HG03025 (cell line): Measurements from ENCODE around the gene NCOA3.

Experiments
- ATAC-seq: cut with Tn5 transposase; IDR thresholded peaks from one replicate; pipeline ENCODE4 v1.9.1; 2021; ENCODE audit warnings: mild to moderate bottlenecking, moderate library complexity; ENCODE audit not compliant: unreplicated experiment, low FRiP score

Gene NCOA3

DNA sequence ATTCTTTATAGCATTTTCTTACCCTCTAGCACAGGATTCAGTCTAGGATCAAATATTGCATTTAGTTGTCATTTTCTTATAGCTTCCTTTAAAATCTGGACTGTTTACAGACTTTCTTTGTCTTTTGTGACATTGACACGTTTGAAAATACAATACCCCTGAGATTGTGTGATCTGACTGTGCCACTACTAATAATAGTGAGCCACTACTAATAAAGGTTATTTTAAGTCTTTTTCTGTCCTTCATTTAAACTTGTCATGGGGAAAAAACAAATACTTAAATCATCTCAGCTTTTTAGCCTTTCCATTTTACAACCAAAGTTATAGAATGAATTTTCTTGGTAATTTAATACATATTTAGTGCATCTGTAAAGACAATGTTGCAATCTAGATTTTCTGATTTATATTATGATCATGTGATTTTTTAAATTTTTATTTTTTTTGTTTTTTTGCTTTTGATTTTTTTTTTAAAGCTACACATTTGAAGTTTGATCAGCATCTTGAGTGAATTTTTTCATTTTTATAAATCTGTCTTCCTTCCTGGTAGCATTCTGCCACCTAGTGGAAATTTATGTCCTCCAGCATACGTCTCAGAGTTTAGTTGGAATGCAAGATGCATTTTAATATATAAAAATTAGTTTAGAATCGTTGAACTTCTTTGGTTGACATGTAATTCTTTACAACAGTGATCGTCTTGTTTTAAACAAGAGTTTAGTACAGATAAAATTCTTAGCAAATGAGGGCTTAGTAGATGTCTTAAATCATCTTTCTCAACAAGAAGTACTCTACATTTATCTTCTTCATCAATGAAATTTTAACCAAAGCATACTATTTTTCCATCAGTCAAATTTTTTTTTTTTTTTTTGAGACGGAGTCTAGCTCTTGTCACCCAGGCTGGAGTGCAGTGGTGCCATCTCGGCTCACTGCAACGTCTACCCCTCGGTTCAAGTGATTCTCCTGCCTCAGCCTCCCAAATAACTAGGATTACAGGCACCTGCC is 119.4 kb downstream of the NCOA3 start:
- no peak for ATAC-seq

DNA sequence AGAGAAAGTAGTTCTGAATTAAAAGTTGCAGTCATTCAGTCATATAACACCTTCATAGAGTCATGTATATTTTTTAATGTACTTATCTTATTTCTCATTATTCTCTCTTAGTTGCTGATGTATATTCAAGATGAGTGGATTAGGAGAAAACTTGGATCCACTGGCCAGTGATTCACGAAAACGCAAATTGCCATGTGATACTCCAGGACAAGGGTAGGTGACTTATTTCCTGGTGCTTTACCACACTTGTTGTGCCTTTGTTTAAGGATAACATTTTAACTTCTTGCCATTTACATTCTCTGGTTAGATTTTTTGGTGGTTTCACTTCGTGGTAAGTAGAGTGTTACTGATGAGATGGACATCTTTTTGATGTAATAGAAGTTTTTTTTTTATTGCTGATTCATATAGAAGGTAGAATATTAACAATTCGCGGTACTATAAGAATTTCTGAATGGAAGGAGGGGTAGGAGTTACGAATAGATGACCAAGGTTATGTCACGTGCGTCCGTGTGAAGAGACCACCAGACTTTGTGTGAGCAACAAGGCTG is 120.5 kb downstream of the NCOA3 start:
- no peak for ATAC-seq

DNA sequence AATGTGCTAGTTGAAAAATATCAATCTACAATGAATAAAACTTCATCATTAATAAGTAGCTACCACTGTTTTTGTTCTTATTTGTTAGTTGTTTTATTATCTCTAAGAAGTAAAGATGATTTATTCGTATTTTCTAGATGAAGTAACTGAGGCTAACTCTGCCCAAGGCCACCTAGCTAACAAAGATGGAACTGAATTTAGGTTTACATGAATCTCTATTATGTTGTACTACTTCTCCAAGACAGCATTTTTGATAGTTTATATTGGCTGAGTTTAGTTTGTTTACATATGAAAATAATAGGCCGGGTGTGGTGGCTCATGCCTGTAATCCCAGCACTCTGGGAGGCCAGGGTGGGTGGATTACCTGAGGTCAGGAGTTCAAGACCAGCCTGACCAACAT is 121.5 kb downstream of the NCOA3 start:
- no peak for ATAC-seq

DNA sequence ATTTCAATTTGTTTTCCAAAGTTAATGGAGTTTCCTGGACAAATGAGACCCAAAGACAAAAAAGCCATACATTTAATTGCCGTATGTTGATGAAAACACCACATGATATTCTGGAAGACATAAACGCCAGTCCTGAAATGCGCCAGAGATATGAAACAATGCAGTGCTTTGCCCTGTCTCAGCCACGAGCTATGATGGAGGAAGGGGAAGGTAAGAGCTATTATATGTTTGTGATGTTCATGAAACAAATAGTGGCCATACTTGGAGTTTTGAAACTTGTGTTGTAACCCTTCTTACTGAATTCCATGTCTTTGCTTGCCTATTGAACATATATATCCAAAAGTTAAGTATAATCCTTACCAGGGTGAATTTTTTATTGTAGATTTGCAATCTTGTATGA is 125.9 kb downstream of the NCOA3 start:
- no peak for ATAC-seq

GRCh38 chr20:47629907-47630306 is 128.2 kb downstream of the NCOA3 start:
- ATAC-seq: no peak

GRCh38 chr20:47631078-47631477 is 129.4 kb downstream of the NCOA3 start:
- no peak for ATAC-seq

GRCh38 chr20:47635256-47635655 is 133.6 kb downstream of the NCOA3 start:
- no peak for ATAC-seq

DNA sequence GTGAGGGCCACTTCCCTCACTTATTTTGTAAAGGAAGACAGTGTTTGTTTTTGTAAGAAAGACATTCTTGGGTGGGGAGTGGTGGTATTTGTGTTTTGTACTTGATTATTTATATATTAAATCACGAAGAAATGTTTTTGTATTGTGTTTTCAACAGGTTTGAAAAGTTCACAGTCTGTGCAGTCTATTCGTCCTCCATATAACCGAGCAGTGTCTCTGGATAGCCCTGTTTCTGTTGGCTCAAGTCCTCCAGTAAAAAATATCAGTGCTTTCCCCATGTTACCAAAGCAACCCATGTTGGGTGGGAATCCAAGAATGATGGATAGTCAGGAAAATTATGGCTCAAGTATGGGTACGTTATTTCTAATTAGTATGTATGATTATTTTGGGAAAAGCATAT is 137.2 kb downstream of the NCOA3 start:
- no peak for ATAC-seq

DNA sequence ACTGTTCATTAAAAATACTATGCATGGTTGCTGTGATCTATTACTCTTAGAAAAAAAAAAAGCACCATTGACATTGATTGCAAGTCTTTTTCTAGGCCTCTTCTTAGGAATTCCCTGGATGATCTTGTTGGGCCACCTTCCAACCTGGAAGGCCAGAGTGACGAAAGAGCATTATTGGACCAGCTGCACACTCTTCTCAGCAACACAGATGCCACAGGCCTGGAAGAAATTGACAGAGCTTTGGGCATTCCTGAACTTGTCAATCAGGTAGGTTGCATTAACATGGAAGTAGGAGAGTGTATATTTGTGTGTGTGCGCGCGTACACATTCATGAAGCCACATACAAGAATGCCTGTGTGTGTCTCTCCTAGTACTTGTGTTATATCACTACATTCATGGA is 140.4 kb downstream of the NCOA3 start:
- no peak for ATAC-seq

GRCh38 chr20:47642624-47643023 is 140.9 kb downstream of the NCOA3 start:
- ATAC-seq: no peak

GRCh38 chr20:47645632-47646031 is 143.9 kb downstream of the NCOA3 start:
- ATAC-seq: no peak

- ATAC-seq: no peak
These were observed 146.3 kb downstream of the NCOA3 start for GRCh38 chr20:47647994-47648393.

GRCh38 chr20:47648943-47649342 is 147.3 kb downstream of the NCOA3 start:
- ATAC-seq: no peak

DNA sequence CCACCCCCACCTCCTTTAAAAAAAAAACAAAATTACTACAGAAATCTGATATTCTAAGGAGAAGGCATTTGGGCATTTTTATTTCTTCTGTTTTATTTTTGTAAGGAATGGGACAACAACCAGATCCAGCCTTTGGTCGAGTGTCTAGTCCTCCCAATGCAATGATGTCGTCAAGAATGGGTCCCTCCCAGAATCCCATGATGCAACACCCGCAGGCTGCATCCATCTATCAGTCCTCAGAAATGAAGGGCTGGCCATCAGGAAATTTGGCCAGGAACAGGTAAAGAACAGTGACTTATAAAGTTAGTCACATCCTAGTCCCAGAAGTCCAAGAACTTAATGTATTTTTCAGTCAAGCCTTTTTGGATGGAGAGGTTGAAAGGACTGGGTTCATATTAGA is 150.6 kb downstream of the NCOA3 start:
- ATAC-seq: no peak

DNA sequence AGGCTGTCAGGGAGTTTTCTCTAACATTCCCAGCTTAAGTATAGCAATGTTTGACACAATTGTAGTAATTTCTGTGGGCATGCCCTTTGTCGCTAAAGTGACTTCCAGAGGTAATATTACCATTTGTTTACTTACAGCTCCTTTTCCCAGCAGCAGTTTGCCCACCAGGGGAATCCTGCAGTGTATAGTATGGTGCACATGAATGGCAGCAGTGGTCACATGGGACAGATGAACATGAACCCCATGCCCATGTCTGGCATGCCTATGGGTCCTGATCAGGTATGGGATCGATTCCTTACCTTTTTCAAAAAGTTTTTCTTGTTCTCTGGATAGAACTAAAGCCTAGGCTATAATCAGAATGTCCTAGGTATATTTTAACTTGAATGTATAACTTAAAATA is 151.1 kb downstream of the NCOA3 start:
- no peak for ATAC-seq

DNA sequence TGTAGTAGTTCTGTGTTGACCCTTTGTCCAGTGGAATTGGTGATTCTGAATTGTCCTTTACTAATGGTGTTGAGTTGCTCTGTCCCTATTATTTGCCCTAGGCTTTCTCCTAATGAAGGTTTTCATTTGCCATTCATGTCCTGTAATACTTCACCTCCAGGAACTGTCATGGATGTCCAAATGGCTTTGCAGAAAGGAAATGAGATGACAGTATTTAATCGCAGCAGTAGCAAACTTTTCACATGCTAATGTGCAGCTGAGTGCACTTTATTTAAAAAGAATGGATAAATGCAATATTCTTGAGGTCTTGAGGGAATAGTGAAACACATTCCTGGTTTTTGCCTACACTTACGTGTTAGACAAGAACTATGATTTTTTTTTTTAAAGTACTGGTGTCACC is 152.2 kb downstream of the NCOA3 start:
- no peak for ATAC-seq

GRCh38 chr20:47654370-47654769 is 152.7 kb downstream of the NCOA3 start:
- no peak for ATAC-seq

DNA sequence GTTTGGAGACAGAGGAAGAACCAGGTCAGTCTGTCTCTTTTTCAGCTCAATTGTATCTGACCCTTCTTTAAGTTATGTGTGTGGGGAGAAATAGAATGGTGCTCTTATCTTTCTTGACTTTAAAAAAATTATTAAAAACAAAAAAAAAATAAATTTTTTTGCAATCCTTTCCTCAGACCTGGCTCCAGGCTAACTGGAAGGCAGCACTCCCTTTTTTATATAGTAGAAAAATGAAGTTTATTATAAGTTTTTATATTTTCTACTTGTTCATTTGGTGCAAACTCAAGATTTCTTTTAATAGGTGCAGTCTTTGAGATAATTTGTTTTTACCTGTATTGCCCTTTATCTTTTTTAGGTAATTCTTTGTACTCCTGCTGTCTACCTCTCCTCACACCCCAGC is 153.9 kb downstream of the NCOA3 start:
- ATAC-seq: no peak

DNA sequence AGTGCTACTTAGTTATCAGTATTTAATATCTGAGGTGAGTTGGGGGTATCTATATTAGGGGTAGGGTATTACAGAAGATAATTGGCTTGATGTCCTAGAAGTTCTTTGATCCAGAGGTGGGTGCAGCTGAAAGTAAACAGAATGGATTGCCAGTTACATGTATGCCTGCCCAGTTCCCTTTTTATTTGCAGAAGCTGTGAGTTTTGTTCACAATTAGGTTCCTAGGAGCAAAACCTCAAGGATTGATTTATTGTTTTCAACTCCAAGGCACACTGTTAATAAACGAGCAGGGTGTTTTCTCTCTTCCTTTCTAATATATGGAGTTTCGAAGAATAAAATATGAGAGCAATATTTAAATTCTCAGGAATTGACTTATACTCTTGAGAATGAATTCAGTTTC is 154.6 kb downstream of the NCOA3 start:
- ATAC-seq: no peak

DNA sequence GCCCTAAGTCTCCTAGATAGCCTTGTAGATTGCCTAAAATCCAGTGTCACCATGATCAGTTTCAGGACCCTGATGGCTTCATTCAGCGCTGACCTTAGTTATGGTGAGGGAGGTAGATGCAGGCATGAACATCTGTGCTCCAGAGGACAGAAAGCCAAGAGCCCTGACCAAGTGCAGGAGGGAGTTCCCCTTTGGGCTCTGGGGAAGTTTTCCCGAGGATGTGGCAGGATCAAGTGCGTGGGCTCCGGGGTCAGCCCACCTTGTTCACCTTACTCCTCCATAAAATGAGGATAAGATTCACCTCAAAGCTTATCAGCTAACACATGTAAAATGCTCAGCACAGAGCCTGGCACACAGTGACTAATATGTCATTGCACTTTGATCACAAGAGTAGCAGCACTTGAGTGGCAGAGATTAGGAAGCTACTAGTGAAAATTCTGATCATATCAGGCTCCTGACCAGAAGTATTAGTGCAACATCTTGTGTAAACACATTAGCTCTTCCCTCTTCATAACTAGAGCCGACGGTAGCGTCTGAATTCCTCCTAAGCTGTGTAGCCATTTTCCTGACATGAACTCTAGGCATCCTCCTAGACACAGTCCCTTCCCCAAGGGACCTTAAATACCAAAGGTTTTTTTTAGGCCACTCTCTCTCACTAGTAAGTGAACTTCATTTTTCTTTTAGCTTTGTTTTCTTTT is 158.4 kb downstream of the NCOA3 start:
- no peak for ATAC-seq

DNA sequence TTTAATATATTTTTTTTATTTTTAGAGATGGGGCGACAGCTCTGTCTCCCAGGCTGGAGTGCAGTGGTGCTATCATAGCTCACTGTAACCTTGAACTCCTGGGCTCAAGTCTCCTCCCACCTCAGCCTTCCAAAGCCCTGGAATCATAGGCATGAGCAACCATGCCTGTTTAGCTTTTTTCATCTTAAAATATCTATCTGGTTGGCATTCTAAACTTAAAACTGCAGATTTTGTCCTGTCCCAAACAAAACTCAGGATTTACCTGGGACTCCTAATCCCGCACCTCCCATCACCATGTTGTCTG is 158.9 kb downstream of the NCOA3 start:
- ATAC-seq: no peak
